Duodenal mucosa (tissue), 2 donors: ENCODE measurements around the gene SLC9A5.
A peak's percentile ranks its signal among the peaks of the same experiment; 100 is the strongest.

Experiments
- H3K27ac ChIP-seq: one replicate; pipeline ENCODE4 v1.7.0; 2013; ENCODE audit warnings: low read depth, low read length
- H3K27me3 ChIP-seq, 2 donors: one replicate each; pipeline ENCODE4 v1.7.0; 2013; ENCODE audit warnings: low read length in 2 of 2, control low read depth in 1 of 2; ENCODE audit not compliant: insufficient read depth in 2 of 2, control insufficient read depth in 1 of 2
- H3K36me3 ChIP-seq, 2 donors: one replicate each; pipeline ENCODE4 v1.7.0; 2013; ENCODE audit warnings: low read length in 2 of 2, control low read depth in 1 of 2; ENCODE audit not compliant: insufficient read depth in 2 of 2, control insufficient read depth in 1 of 2
- H3K4me1 ChIP-seq, 2 donors: one replicate each; pipeline ENCODE4 v1.7.0; 2013; ENCODE audit warnings: low read length in 2 of 2, control low read depth in 1 of 2; ENCODE audit not compliant: insufficient read depth in 2 of 2, control insufficient read depth in 1 of 2
- H3K4me3 ChIP-seq, 2 donors: one replicate each; pipeline ENCODE4 v1.7.0; 2013; ENCODE audit warnings: low read length in 2 of 2, low read depth in 1 of 2
- H3K9ac ChIP-seq, 2 donors: one replicate each; pipeline ENCODE4 v1.7.0; 2013; ENCODE audit warnings: low read length in 2 of 2, low read depth in 1 of 2
- H3K9me3 ChIP-seq, 2 donors: one replicate each; pipeline ENCODE4 v1.7.0; 2013; ENCODE audit warnings: low read length in 2 of 2, control low read depth in 1 of 2; ENCODE audit not compliant: control insufficient read depth in 1 of 2

The SLC9A5 gene

DNA sequence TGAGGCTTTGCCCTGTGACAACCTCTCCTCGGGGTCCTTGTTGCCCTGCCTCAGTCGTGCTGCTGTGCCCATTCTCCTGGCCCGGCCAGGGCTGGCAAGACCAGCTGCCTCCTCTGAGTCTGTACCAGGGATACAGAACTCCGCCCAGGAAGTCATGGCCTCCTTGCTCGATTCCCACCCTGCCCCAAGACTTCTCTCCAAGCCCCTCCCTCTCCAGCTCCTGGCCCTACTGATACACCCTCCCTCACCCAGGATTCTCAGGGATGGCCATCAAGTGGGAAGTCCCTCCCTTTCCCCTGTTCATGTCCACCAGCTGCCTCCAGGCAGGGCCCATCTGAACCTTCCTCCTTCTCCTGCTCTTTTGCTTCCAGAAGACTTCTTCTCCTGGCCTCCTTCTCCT is 33.1 kb upstream of the SLC9A5 start:
- H3K36me3 ChIP-seq = no peaks in the 10 kb centered on the region
- peaks cover 6 to 22% of the 10 kb centered on the region in 2 donors for H3K4me1 ChIP-seq
- no peak overlapping the region for H3K4me3 ChIP-seq
- no peak overlapping the region for H3K27ac ChIP-seq
- H3K9me3 ChIP-seq = no peaks in the 10 kb centered on the region
- no peaks in the 10 kb centered on the region for H3K27me3 ChIP-seq
- H3K9ac ChIP-seq = no peak overlapping the region

DNA sequence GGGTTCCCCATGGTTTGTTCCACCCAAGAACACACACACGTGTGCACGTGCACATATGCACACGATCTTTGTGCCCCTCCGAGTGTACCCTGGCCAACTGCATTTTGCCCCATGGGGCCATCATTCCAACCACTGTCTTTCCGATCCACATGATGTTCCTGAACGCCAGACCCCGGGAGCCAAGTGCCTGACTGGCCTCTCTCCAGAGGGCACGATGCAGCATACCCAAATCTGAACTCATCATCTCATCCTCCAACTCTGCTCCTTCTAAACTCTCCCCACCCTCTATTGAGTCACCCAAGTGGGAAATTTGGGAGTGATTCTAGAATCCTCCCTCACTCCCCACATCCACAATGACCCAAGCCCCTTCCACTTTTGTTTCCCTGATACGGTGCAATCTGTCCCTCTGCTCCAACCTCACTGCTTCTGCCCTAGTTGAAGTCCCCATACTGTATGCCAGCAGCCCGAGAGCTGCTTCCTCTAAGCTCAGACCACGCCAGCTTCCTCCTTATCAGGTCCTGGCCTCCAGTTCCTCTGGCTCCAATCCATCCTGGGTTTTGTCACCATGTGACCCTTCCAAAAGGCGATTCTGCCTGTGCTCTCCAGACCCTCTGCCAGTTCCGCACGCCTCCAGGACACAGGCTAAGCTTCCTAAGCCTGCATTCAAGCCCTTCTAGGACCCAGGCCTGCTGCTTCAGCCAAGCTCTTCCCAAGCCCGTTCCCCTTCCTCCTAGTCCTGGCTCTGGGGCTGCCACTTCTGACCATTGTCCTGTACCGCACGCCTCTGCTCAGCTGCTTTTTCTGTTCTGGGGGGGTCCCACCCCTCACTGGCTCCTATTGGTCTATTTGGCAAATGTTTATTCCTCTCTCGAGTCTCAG is 31.9 kb upstream of the SLC9A5 start:
- Histone ChIP-seq H3K4me1 (peaks cover 6 to 22% of the 10 kb centered on the region in 2 donors), H3K9me3 (no peaks in the 10 kb centered on the region), H3K4me3 (peak overlapping the region in 1 of 2 donors; percentile 20), H3K9ac (no peak overlapping the region), H3K27me3 (no peaks in the 10 kb centered on the region), H3K36me3 (no peaks in the 10 kb centered on the region), H3K27ac (no peak overlapping the region)

DNA sequence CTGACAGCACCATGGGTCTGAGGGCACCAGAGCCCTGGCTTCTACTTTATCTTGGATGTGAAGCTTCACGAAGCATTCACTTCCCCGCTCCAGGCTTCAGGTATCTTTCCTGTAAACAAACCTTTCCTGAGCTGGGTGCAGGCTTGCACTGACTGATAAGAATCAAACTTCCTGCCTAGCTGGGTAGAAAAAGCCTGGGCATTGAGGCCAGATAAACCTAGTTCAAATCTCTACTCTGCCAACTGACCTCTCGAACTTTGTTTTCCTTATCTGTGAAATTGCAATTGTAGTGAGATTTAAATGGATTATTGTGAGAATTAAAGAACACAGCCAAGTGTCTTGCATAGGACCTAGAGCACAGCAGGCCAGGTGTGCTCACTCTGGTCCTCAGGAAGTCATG is 24.8 kb upstream of the SLC9A5 start:
- no peak overlapping the region for H3K27ac ChIP-seq
- no peak overlapping the region for H3K4me3 ChIP-seq
- peak overlapping the region in 1 of 2 donors; percentile 17 for H3K9ac ChIP-seq
- no peaks in the 10 kb centered on the region for H3K9me3 ChIP-seq
- peaks cover 4 to 11% of the 10 kb centered on the region in 2 donors for H3K36me3 ChIP-seq
- H3K27me3 ChIP-seq = no peaks in the 10 kb centered on the region
- H3K4me1 ChIP-seq = peaks cover 41 to 43% of the 10 kb centered on the region in 2 donors

DNA sequence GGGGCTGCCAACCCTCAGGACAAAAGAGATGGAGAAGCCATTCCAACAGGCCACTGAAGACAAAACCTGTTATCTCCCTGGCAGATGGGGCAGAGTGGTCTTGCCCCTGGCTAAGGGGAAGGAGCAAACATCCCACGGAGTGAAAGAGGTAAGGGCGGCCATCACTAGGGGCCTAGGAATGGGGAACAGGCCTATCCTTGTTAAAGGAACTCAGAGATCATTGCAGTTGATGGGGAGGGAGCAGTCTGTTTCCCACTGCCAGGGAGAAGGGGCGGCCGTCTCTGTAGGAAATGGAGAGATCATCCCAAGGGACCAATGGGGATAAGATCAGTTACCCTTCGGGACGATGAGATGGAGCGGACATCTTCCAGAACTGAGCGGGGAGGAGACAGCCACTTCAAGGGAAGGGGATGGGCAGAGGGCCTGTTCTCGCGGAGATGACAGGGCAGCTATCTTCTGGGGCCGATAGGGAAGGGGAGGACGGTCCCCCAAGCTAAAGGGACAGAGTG is 22.4 kb upstream of the SLC9A5 start:
- no peaks in the 10 kb centered on the region for H3K9me3 ChIP-seq
- peaks cover 54 to 57% of the 10 kb centered on the region in 2 donors for H3K4me1 ChIP-seq
- peak overlapping the region; percentile 63 to 67 for H3K9ac ChIP-seq
- no peaks in the 10 kb centered on the region for H3K27me3 ChIP-seq
- peaks cover 23 to 34% of the 10 kb centered on the region in 2 donors for H3K36me3 ChIP-seq
- H3K27ac ChIP-seq = no peak overlapping the region
- H3K4me3 ChIP-seq = peak overlapping the region; percentile 83 to 95

DNA sequence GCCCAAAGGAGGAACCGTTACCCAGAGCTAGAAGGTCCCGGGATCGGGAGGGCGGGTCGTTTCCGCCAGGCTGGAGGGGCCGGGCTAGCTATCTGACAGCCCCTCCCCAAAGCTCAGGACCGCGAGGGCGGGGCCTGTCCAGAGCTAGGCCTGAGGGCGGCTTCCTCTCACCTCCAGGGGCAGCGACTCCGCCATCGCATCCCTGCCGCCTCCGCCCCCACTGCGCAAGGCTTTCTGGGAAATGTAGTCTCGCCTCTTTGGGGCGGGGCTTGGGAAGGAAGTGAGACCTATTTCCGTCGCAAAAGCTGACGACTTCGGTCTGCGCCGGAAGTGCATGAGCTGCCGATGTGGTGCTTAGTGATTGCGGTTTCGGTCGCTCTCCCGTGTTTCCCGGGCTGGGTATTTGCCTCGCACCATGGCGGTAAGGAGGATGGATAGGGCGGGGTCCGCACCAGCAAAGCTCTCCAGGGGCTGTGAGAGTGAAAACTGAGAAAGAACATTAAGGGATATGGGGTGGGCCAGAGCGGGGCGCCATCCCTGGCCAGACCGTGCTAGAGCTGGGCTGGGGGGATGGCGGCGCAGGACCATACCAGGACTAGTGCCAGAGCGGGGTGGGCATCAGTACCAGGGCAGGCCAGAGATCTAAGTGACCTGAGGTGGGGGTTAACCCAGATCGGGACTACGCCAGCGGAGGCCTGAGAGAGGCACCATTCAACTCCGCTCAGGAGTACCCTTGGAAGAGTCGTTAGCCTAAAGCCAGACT is 21.8 kb upstream of the SLC9A5 start, which contains the start of gene TMEM208:
Gene TMEM208 (plus strand): TSS at position 327 of the 763 bp plus-strand sequence. CDS start 89 bp downstream, at position 416.
- H3K27ac ChIP-seq = peak within 1 kb of the TSS; percentile 68
- H3K9me3 ChIP-seq = no peaks in the 10 kb centered on the region
- peak within 1 kb of the TSS; percentile 83 to 95 for H3K4me3 ChIP-seq
- peaks cover 57 to 58% of the 10 kb centered on the region in 2 donors for H3K4me1 ChIP-seq
- H3K27me3 ChIP-seq = no peaks in the 10 kb centered on the region
- H3K36me3 ChIP-seq = peaks cover 27 to 41% of the 10 kb centered on the region in 2 donors
- peak within 1 kb of the TSS; percentile 92 to 93 for H3K9ac ChIP-seq

DNA sequence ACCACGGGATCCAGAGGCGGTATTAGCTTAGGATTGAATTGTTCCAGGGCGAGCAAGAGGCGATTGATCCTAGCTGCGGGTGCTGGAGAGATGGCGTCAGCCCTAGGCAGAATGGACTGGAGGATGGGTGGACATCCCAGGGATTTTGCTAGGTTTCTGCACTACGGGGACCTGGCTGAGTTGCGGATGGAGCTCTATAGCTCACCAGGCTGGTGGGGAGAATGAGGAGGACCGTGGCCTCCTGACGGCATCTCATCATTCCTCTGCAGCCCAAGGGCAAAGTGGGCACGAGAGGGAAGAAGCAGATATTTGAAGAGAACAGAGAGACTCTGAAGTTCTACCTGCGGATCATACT is 21.2 kb upstream of the SLC9A5 start:
- H3K36me3 ChIP-seq = peaks cover 27 to 42% of the 10 kb centered on the region in 2 donors
- H3K27ac ChIP-seq = peak overlapping the region; percentile 68
- no peaks in the 10 kb centered on the region for H3K27me3 ChIP-seq
- H3K9me3 ChIP-seq = no peaks in the 10 kb centered on the region
- H3K4me3 ChIP-seq = peak overlapping the region; percentile 83 to 95
- H3K9ac ChIP-seq = peak overlapping the region; percentile 92 to 93
- H3K4me1 ChIP-seq = peaks cover 57 to 58% of the 10 kb centered on the region in 2 donors

DNA sequence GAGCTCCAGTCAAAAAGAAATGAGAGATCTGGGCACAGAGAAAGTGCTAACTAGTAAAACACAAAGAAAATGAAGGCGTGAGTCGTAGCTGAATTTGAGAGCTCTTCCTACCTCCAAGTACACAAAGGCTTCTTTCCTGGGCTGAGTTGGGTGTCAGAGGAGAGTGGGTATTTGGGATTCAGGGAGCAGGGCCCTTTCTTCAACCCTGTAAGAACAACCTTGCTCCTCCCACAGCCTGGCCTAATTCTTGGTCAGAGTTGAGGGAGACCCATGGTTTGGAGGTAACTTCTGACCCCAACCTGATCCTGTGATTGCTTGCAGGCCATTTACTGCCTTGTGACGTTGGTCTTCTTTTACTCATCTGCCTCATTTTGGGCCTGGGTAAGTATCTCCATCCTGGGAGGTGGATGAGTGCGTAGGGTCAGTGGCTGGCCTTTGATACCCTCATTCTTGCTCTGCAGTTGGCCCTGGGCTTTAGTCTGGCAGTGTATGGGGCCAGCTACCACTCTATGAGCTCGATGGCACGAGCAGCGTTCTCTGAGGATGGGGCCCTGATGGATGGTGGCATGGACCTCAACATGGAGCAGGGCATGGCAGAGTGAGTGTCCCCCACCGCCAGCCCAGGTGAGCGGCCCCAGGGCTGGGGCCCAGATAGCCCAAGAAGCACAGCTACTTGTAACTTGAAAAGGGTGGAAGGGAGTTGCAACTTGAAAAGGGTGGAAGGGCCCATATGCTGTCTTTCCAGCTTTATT is 20.6 kb upstream of the SLC9A5 start:
- peak overlapping the region; percentile 92 to 93 for H3K9ac ChIP-seq
- H3K27ac ChIP-seq = no peak overlapping the region

DNA sequence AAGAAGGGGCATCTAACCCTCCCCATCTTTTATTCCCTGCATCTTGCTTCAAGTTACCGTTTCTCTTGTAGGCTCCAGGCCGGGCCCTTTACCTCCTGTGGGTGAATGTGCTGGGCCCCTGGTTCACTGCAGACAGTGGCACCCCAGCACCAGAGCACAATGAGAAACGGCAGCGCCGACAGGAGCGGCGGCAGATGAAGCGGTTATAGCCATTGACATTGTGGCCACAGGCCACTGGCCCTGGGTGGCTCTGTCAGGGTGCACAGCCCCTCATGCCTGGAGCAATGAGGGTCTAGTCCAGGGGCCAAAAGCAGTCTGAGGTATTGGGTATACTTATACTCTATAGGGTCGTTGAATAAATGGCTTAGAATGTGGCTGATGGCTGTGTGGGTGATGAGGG is 19.9 kb upstream of the SLC9A5 start:
- no peak overlapping the region for H3K27ac ChIP-seq
- H3K9me3 ChIP-seq = no peaks in the 10 kb centered on the region
- H3K36me3 ChIP-seq = peaks cover 31 to 45% of the 10 kb centered on the region in 2 donors
- H3K27me3 ChIP-seq = no peaks in the 10 kb centered on the region
- peaks cover 51 to 54% of the 10 kb centered on the region in 2 donors for H3K4me1 ChIP-seq
- no peak overlapping the region for H3K9ac ChIP-seq
- H3K4me3 ChIP-seq = no peak overlapping the region

More for the DNA sequence above, 20.6 kb upstream of the SLC9A5 start:
- Histone ChIP-seq H3K9me3 (no peaks in the 10 kb centered on the region), H3K4me1 (peaks cover 57 to 58% of the 10 kb centered on the region in 2 donors), H3K36me3 (peaks cover 27 to 42% of the 10 kb centered on the region in 2 donors), H3K27me3 (no peaks in the 10 kb centered on the region), H3K4me3 (peak overlapping the region; percentile 83 to 95)

DNA sequence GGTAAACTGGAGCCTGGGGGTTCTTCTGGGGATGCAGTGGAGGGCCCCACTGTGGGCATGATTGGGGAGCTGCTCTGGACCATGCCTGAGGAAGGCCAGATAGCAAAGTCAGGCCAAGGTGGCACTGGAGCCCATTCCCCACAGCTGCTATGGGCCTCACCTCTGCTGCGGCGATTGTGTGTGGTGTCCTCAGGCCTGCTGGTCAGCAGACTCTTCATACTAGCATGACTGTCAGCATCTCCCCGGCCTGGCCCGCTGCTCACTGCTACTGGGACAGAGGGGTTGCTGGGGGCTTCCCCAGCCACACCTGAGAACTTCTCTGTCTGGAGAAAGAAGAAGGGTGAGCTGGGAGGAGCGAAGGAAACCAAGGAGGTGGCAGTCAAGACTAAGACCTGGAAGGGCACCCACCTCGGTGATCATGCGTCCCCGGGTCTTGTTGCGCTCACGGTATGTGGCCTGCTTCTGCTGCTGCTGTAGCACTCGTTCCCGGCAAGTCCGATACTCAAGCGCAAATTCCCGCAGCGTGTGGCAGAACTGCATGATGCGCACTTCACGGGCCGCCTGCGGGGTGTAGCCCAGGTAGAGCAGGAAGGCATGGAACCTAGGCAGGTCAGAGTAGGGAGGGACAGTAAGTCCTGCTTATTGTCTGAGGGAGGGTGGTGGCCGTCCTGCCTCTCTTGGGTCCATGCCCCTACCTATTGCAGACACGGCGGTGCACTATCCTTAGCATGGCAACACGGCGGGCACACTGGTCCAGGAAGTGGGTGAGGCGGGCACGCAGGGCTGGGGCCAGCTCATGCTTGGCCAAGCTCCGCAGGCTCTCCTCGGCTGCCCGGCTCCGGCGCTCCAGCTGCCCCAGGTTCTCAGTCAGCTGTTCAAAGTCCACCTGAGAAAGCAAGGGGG is 18.6 kb upstream of the SLC9A5 start:
- no peaks in the 10 kb centered on the region for H3K27me3 ChIP-seq
- no peak overlapping the region for H3K4me3 ChIP-seq
- H3K27ac ChIP-seq = no peak overlapping the region

More for the DNA sequence above, 18.6 kb upstream of the SLC9A5 start:
- Histone ChIP-seq H3K9ac (no peak overlapping the region), H3K36me3 (peaks cover 34 to 52% of the 10 kb centered on the region in 2 donors), H3K9me3 (no peaks in the 10 kb centered on the region), H3K4me1 (peaks cover 39 to 42% of the 10 kb centered on the region in 2 donors)
